ENCODE measurements around the gene RUNX1.

GRCh38 chr21:34967509-34968289 lies 81.4 kb downstream of the RUNX1 start:
- no peak for TF ChIP-seq CTCF (IDR thresholded peaks at IDR 0.05 in 8 of 11, conservative IDR thresholded peaks at IDR 0.05 in 3 of 11)
- TF ChIP-seq POLR2AphosphoS5 (IDR thresholded peaks at IDR 0.05), result no peak

Measured in spleen (tissue), 7 donors.